Measurements from ENCODE around the gene ABCB1.
"Not testable (repeated sequence)": the region's sequence is repeated elsewhere in the genome, so short reads cannot be mapped to it uniquely, and the experiment has no call there.

ABCB1 gene

DNA sequence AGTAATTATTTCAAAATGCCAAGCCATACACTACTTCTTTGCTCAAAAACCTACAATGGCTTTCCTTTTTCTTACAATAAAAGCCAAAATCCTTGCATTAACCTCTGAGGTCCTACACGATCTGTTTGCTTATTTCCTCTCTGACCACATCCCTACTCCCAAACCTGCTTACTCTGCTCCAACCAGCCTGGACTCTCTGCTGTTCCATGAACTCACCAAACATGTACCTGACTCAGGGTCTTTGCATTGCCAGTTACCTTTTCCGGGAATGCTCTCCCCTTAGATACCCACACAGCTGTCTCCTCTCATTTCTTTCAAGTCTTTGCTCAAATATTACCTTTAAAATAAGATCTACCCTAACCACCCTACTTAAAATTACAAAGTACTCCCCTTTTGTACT lies 127.5 kb downstream of the ABCB1 start:
- no peak for DNase-seq

DNA sequence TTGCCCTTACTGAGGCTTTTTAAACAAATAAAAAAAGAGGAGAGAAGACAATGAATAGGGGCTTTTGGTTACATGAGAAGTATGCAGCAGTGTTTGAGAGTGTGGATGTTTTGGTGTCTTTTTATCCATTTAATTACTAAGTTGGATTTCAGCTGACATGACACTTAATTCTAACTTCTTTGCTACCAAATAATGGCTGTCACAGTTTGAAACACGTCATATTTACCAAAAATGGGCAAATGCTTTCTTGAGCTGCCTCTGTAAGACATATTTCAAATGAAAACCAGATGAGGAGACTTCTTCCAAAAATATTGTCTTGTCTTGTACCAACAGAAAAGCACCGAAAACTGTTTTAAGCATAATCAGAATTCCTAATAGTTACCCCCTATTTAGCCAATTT lies 129.2 kb downstream of the ABCB1 start:
- DNase-seq: no peak

DNA sequence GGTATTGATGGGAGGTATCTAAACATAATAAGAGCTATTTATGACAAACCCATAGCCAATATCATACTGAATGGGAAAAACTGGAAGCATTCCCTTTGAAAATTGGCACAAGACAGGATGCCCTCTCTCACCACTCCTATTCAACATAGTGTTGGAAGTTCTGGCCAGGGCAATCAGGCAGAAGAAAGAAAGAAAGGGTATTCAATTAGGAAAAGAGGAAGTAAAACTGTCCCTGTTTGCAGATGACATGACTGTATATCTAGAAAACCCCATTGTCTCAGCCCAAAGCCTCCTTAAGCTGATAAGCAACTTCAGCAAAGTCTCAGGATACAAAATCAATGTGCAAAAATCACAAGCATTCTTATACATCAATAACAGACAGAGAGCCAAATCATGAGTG lies 131.5 kb downstream of the ABCB1 start:
- not testable (repeated sequence) for DNase-seq

DNA sequence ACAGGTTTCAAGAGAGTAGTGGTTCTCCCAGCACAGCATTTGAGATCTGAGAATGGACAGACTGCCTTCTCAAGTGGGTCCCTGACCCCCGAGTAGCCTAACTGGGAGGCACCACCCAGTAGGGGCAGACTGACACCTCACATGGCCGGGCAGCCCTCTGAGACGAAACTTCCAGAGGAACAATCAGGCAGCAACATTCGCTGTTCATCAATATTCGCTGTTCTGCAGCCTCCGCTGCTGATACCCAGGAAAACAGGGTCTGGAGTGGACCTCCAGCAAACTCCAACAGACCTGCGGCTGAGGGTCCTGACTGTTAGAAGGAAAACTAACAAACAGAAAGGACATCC lies 135.2 kb downstream of the ABCB1 start:
- not testable (repeated sequence) for DNase-seq

DNA sequence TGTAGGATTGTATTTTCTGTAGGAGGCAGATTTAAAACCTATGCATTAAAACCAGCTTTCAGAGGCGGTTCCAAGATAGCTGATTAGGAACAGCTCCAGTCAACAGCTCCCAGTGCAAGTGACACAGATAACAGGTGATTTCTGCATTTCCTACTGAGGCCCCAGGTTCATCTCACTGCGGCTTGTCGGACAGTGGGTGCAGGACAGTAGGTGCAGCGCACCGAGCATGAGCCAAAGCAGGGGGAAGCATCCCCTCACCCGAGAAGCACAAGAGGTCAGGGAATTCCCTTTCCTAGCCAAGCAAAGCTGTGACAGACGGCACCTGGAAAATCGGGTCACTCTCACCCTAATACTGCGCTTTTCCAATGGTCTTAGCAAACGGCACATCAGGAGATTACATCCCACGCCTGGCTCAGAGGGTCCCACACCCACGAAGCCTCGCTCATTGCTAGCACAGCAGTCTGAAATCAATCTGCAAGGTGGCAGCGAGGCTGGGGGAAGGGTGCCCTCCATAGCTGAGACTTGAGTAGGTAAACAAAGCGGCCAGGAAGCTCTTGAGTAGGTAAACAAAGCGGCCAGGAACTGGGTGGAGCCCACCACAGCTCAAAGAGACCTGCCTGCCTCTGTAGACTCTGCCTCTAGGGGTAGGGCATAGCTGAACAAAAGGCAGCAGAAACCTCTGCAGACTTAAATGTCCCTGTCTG lies 135.7 kb downstream of the ABCB1 start:
- not testable (repeated sequence) for DNase-seq

DNA sequence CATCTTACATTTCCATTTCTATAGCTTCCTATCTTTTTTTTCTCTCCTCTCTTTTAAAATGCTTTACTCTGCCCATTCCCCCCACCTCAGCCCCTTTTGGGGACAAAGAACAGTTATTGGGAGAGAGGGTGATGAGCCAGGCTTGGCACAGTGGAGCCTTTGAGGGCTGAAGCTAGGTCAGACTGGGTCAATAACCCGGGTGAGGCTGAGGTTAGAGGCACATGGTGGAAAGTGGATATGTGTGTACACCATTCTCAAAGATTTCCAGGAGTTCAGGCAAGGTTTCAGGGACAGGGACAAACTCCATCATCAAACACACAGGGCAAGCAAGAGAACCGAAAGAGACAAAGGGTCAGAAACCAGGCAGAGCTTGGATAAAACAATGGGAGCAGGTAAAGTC lies 136.7 kb downstream of the ABCB1 start:
- no peak for DNase-seq

DNA sequence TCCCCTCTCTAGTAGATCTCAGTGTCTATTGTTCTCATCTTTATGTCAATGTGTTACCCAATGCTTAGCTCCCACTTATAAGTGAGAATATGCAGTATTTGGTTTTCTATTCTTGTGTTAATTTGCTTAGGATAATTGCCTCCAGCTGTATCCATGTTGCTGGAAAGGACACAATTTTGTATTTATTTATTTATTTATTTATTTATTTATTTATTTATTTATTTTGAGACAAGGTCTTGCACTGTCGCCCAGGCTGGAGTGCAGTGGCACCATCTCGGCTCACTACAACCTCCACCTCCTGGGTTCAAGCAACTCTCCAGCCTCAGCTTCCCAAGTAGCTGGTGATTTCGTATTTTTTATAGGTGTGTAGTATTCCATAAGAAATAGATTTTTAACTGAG lies 140.2 kb downstream of the ABCB1 start:
- DNase-seq: not testable (repeated sequence)

DNA sequence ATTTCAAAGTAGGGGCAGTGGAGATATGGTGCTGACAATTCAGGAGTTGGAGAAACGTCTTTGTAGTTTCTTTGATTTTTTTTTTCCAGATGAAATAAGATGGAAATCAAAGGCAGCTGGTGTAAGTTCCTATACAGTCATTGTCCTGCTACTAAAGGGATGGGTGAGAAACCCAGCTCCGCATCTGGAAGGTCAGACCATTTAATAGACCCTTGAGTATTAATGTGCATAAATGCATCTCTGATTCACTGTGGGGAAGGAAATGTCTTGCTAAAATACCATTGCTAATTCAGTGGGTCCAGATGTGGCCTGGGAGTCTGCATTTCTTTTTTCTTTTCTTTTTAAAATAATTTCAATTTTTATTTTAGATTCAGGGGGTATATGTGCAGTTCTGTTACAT lies 140.7 kb downstream of the ABCB1 start:
- no peak for DNase-seq

DNA sequence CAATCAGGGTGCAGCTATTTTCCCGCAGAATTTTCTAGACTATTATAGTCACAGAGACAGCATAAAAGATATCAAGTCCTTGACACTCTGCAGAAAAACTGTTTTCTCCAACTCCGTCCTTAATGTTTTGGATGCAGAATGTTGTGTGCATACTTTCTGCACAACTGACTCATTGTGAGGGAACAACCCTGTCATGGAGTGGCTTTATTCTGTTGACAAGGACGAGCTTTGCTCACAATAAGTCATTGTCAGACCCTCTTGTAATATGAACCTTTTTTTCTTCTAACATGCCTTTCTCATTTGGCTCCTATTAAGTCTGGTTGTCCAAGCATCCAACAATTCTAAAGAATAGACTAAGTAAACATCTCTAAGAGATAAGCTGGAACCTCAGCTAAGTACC lies 142.5 kb downstream of the ABCB1 start:
- DNase-seq: no peak

DNA sequence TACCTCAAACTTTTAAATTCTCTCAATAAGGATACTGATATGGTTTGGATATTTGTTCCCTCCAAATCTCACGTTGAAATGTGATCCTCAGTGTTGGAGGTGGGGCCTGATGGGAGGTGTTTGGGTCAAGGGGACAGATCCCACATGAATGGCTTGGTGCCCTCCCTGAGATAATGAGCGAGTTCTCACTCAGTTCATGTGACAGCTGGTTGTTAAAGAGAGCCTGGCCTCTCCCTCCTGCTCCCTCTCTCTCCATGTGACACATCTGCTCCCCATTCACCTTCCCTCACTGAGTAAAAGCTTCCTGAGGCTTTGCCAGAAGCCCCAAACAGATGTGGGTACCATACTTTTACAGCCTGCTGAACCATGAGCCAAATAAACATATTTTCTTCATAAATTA lies 144.4 kb downstream of the ABCB1 start:
- no peak for DNase-seq

Data from hypothalamus (tissue), 51 donors.